Measurements from ENCODE around the gene BCL11B.

Gene BCL11B

DNA sequence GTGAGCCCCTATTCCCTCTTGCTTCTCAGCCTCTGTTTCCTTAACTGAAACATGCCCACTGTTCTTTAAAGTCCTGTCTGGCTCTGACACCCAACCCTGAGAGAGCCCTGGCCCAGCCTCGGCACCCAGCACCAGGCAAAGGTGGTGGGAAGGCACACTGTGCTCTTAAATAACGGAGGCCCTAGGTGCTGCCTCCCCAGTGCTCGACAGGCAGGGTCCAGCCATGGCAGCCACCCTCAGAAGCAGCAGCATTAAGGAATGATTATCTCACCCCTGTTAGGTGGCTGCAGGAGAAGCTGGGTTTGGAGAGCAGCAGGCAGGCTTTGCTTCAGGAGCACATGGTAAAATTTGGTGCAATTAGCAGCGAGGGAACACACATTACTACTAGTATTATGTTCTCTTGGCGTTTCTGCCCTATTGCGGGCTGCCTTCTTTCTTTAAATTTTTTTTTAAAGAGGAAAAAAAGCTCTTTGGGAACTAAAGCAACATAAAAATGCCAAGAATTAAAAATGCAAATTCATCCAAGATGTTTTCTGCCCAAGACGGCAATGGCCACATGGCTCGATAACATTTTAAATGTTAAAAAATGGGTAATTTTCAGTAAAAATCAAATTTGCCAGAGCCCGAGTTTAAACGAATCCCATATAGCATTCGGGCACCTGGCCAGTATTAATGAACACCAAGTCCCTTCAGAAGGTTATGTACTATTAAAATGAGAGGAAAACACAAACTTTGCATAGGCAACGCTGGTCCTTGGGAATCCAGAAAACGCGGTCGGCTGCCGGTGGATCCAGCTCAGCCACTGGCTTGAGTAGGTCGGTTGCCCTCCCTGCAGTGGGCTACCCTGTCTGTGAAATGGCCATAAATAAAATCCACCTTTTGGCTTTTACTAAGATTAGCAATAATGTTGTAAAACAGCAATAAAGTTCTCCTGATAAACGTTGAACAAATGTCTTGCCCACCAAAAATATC is 152.2 kb downstream of the BCL11B start:
- no peak for DNase-seq (ENCODE audit: low read depth in 2 of 2)

All from stimulated activated CD4-positive, alpha-beta T cell treated with anti-CD3 and anti-CD28 coated beads, Interleukin-1b, Interleukin-23, amount 100 ng/mL, for 1 hour (primary cell).